ENCODE data around the gene SUFU.

SUFU gene

DNA sequence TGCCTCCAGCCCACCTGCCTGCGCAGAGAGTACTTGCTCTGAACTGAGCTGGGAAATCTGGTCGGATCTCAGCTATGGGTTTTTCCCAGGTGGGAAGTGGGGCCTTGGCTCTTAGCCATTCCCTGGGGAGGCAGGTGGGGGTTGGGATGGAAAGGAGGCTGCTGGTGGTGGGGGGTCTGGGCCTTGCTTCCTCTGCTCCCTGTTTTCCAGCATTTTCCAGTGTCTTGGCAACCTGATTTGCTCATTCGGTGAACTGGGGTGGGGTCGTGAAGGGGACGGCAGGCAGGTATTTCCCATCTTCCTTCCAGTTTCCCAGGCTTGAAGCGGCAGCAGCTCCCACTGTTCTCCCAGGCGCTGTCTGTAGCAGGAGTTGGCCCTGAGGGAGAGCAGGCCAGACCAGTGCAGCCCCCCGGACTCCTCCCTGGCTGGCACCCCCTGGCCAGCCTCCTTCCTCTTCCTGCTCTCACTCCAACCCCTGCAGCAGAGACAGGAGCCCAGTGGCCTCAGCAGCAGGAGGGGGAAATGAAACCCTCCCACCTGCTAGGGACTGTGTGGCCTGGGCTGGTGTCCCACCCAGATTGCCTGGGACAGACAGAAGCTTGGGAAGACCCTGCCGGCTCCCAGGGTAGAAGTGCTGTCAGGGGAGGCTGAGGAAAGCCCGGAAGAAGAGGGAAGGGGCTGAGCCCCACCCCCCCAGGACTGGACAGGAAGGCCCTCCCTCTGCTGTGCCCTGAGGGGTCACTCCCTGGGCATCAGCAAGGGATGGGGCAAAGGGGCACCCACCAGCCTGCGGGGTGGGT is 147.1 kb downstream of the SUFU start:
- H3K4me1 ChIP-seq (ENCODE audit: low read depth, poor library complexity, severe bottlenecking): peaks cover 69% of the 10 kb centered on the region
- H3K36me3 ChIP-seq (ENCODE audit: insufficient read depth): peaks cover 3% of the 10 kb centered on the region; the same call in 1 of the 2 replicates
- no peak overlapping the region for H3K4me2 ChIP-seq
- H3K79me2 ChIP-seq (ENCODE audit: insufficient read depth, low read depth): peaks cover 79% of the 10 kb centered on the region
- peaks cover 11% of the 10 kb centered on the region for H4K20me1 ChIP-seq (ENCODE audit: insufficient read depth)
- TF ChIP-seq, protein P1, sequence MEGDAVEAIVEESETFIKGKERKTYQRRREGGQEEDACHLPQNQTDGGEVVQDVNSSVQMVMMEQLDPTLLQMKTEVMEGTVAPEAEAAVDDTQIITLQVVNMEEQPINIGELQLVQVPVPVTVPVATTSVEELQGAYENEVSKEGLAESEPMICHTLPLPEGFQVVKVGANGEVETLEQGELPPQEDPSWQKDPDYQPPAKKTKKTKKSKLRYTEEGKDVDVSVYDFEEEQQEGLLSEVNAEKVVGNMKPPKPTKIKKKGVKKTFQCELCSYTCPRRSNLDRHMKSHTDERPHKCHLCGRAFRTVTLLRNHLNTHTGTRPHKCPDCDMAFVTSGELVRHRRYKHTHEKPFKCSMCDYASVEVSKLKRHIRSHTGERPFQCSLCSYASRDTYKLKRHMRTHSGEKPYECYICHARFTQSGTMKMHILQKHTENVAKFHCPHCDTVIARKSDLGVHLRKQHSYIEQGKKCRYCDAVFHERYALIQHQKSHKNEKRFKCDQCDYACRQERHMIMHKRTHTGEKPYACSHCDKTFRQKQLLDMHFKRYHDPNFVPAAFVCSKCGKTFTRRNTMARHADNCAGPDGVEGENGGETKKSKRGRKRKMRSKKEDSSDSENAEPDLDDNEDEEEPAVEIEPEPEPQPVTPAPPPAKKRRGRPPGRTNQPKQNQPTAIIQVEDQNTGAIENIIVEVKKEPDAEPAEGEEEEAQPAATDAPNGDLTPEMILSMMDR (conservative IDR thresholded peaks at IDR 0.05; ENCODE audit: low read depth, low read length): no peak
- no peak overlapping the region for H3K27ac ChIP-seq
- H3K27me3 ChIP-seq (ENCODE audit: insufficient read depth, low read depth): no peaks in the 10 kb centered on the region
- no peak overlapping the region for H3K9ac ChIP-seq
- no peak overlapping the region for H3K4me3 ChIP-seq (IDR thresholded peaks at IDR 0.05; ENCODE audit: insufficient read depth, low read depth, low read length)
- no peak overlapping the region for H2AFZ ChIP-seq (ENCODE audit: low read depth)

DNA sequence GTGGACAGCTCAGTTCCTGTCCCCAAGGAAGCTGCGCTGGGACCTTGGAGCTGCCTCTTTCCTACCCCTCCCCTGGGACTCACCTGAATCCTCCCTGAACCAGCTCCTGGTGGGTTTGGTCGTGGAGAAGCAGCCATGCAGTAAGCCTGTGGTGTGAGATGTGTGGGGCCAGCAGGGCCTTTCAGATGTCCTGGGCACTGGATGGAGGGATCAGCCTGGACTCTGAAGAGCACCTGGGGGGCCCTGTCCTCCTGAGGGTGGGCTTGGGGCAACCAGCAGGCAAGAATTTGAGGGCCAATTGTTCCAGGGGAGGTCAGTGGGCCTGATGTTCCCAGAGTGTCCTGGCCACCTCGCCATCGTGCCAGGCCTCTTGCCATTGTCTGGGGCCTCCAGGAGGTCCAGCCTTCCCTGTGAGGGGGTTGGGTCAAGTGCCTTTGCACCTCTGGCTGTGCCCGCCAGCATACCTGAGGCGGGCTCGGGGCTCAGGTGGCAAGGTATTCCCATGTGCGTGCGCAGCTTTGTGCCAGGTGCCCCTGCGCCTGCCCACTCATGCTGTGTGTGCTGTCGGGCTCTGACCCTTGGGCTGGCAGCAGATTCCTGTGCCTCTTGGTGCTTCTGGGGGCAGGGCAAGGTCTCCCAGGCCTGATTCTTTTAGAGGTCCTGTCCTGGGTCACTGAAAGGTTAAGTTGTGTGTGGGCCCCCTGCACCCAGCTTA is 147.8 kb downstream of the SUFU start:
- Histone ChIP-seq H3K9ac (no peak overlapping the region), H3K4me3 (IDR thresholded peaks at IDR 0.05; ENCODE audit: insufficient read depth, low read depth, low read length) (no peak overlapping the region), H4K20me1 (ENCODE audit: insufficient read depth) (peaks cover 11% of the 10 kb centered on the region), H2AFZ (ENCODE audit: low read depth) (no peak overlapping the region), H3K4me2 (no peak overlapping the region), H3K27ac (no peak overlapping the region), H3K79me2 (ENCODE audit: insufficient read depth, low read depth) (peaks cover 71% of the 10 kb centered on the region), H3K4me1 (ENCODE audit: low read depth, poor library complexity, severe bottlenecking) (peaks cover 67% of the 10 kb centered on the region), H3K27me3 (ENCODE audit: insufficient read depth, low read depth) (no peaks in the 10 kb centered on the region), H3K36me3 (ENCODE audit: insufficient read depth) (peaks cover 3% of the 10 kb centered on the region; the same call in 1 of the 2 replicates)
- TF ChIP-seq, protein P1 (conservative IDR thresholded peaks at IDR 0.05; ENCODE audit: low read depth, low read length): no peak

DNA sequence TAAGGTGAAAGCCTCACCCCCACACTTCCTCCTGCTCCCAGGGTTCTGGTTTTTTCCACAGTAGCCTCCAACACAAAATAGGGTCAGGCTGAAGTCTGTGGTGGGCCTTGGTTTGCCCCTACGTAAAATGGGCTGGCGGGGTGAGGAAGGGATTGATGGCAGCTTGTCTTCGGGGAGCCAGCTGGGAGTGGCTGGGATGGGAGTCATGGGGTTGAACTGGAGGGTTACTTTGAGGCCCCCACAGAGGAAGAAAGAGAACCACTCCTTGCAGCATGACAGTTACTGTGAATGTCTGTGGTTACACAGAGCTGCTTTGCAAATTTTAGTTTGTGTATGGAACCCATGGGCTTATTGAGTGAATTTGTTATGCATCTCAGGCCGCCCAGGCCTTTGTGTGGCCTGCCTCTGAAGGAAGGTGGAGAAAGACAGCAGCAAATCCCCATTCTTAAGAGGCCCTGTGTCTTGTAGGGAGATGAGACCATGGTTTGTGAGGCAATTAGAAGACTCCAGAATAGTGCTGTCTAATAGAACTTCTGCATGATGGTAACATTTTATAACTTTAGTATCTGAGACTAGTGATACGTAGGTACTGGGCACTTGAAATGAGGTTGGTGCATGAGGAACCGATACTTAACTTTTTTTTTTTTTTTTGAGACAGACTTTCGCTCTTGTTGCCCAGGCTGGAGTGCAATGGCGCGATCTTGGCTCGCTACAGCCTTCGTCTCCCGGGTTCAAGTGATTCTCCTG is 148.6 kb downstream of the SUFU start:
- TF ChIP-seq, protein P1 (conservative IDR thresholded peaks at IDR 0.05; ENCODE audit: low read depth, low read length): no peak
- H4K20me1 ChIP-seq (ENCODE audit: insufficient read depth): peaks cover 11% of the 10 kb centered on the region
- H3K27ac ChIP-seq: no peak overlapping the region
- no peak overlapping the region for H3K9ac ChIP-seq
- no peak overlapping the region for H3K4me2 ChIP-seq
- peaks cover 59% of the 10 kb centered on the region for H3K4me1 ChIP-seq (ENCODE audit: low read depth, poor library complexity, severe bottlenecking)
- H2AFZ ChIP-seq (ENCODE audit: low read depth): no peak overlapping the region
- peaks cover 64% of the 10 kb centered on the region; the same call in 1 of the 2 replicates for H3K79me2 ChIP-seq (ENCODE audit: insufficient read depth, low read depth)
- peaks cover 3% of the 10 kb centered on the region; the same call in 1 of the 2 replicates for H3K36me3 ChIP-seq (ENCODE audit: insufficient read depth)
- H3K27me3 ChIP-seq (ENCODE audit: insufficient read depth, low read depth): no peaks in the 10 kb centered on the region
- H3K4me3 ChIP-seq (IDR thresholded peaks at IDR 0.05; ENCODE audit: insufficient read depth, low read depth, low read length): no peak overlapping the region

DNA sequence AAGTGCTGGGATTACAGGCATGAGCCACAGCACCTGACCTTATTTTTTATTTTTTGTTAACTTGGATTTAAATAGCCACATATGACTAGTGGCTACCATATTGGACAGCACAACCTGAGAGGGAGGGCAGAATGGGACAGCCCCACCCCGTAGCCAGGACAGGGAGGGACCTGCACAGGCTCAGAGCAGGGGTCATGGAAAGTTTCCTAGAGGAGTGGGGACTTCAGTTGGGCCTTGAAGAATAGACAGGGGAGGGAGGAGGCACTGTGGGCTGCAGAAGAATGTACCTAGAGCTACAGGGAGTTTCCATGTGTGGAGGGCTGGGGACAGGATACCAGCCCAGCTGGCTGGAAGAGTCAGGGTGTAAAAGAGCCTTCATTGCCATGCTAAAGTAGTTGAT is 149.3 kb downstream of the SUFU start:
- peaks cover 4% of the 10 kb centered on the region for H4K20me1 ChIP-seq (ENCODE audit: insufficient read depth)
- no peaks in the 10 kb centered on the region for H3K27me3 ChIP-seq (ENCODE audit: insufficient read depth, low read depth)
- peaks cover 57% of the 10 kb centered on the region; the same call in 1 of the 2 replicates for H3K79me2 ChIP-seq (ENCODE audit: insufficient read depth, low read depth)
- no peak overlapping the region for H3K27ac ChIP-seq
- H3K36me3 ChIP-seq (ENCODE audit: insufficient read depth): peaks cover 3% of the 10 kb centered on the region; the same call in 1 of the 2 replicates
- no peak overlapping the region for H3K9ac ChIP-seq
- H2AFZ ChIP-seq (ENCODE audit: low read depth): no peak overlapping the region
- no peak overlapping the region for H3K4me3 ChIP-seq (IDR thresholded peaks at IDR 0.05; ENCODE audit: insufficient read depth, low read depth, low read length)
- H3K4me1 ChIP-seq (ENCODE audit: low read depth, poor library complexity, severe bottlenecking): peaks cover 52% of the 10 kb centered on the region
- TF ChIP-seq, protein P1 (conservative IDR thresholded peaks at IDR 0.05; ENCODE audit: low read depth, low read length): no peak
- H3K4me2 ChIP-seq: no peak overlapping the region
